Thyroid gland (tissue), 4 donors: ENCODE results near the gene GRIK5.

ENCODE experiments used
- POLR2A ChIP-seq, 2 donors: fragments of 450-650 bp; IDR thresholded peaks; one replicate each; pipeline ENCODE4 v1.6.1; 2017; ENCODE audit warnings: antibody characterized with exemption in 2 of 2, mild to moderate bottlenecking in 2 of 2, moderate library complexity in 1 of 2
- TF ChIP-seq, protein P1 (sequence below), 6 experiments: fragments of 200-600 bp in 3 of 6; fragments of 450-650 bp in 3 of 6; sonication (generic) in 3 of 6; IDR thresholded peaks; one replicate each; pipeline ENCODE4 v1.5.1; 2016 to 2019; ENCODE audit warnings: antibody characterized with exemption in 6 of 6, mild to moderate bottlenecking in 2 of 6, inconsistent platforms in 1 of 6, moderate library complexity in 1 of 6

- TF ChIP-seq, protein P1, sequence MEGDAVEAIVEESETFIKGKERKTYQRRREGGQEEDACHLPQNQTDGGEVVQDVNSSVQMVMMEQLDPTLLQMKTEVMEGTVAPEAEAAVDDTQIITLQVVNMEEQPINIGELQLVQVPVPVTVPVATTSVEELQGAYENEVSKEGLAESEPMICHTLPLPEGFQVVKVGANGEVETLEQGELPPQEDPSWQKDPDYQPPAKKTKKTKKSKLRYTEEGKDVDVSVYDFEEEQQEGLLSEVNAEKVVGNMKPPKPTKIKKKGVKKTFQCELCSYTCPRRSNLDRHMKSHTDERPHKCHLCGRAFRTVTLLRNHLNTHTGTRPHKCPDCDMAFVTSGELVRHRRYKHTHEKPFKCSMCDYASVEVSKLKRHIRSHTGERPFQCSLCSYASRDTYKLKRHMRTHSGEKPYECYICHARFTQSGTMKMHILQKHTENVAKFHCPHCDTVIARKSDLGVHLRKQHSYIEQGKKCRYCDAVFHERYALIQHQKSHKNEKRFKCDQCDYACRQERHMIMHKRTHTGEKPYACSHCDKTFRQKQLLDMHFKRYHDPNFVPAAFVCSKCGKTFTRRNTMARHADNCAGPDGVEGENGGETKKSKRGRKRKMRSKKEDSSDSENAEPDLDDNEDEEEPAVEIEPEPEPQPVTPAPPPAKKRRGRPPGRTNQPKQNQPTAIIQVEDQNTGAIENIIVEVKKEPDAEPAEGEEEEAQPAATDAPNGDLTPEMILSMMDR (IDR thresholded peaks at IDR 0.05) = no peak
- TF ChIP-seq POLR2A (IDR thresholded peaks at IDR 0.05) = no peak
Observed at GRCh38 chr19:42062381-42062780, 7.6 kb downstream of the GRIK5 start.
